HepG2 (cell line): ENCODE results near the gene RAD17. TPM values are rescaled to one million over a fixed set of nuclear protein-coding genes. Genes with fewer than 3 reads are reported as not detected.

Source experiments
- ATF1 ChIP-seq: IDR thresholded peaks from 2 replicates; pipeline ENCODE4 v1.6.1; 2016; ENCODE audit warnings: mild to moderate bottlenecking, control low read depth
- CERS6 ChIP-seq: sonication (generic); formaldehyde crosslinking; IDR thresholded peaks from 2 replicates; pipeline ENCODE4 v1.5.0; 2020; ENCODE audit warnings: missing genetic modification reagents
- E2F2 ChIP-seq: sonication (generic); formaldehyde crosslinking; IDR thresholded peaks from 2 replicates; pipeline ENCODE4 v1.4.0; 2020; ENCODE audit warnings: missing genetic modification reagents, borderline replicate concordance
- ELF3 ChIP-seq: IDR thresholded peaks from 2 replicates; pipeline ENCODE4 v1.6.1; 2016; ENCODE audit warnings: missing genetic modification reagents, missing compliant biosample characterization
- HHEX ChIP-seq: IDR thresholded peaks from 2 replicates; pipeline ENCODE4 v1.6.1; 2016; ENCODE audit warnings: control low read depth
- HINFP ChIP-seq: sonication (generic); formaldehyde crosslinking; IDR thresholded peaks from 2 replicates; pipeline ENCODE4 v1.4.0; 2020; ENCODE audit warnings: low read depth, mild to moderate bottlenecking, missing genetic modification reagents
- HNF4G ChIP-seq, 2 experiments: sonication (generic) in 1 of 2; formaldehyde crosslinking in 1 of 2; IDR thresholded peaks; 2 replicates each; pipeline versions ENCODE4 v1.4.0 to v1.6.1; 2011 to 2020; ENCODE audit warnings: borderline replicate concordance in 2 of 2, low read depth in 2 of 2, mild to moderate bottlenecking in 2 of 2, low read length in 1 of 2, missing genetic modification reagents in 1 of 2, moderate library complexity in 1 of 2
- HNRNPK ChIP-seq: fragments of 200-400 bp; formaldehyde crosslinking; IDR thresholded peaks from 2 replicates; pipeline ENCODE4 v1.6.1; 2018; ENCODE audit warnings: low read length, low read depth, moderate library complexity, mild to moderate bottlenecking; ENCODE audit not compliant: poor library complexity, severe bottlenecking
- NFYB ChIP-seq: sonication (generic); formaldehyde crosslinking; IDR thresholded peaks from 2 replicates; pipeline ENCODE4 v1.4.0; 2020; ENCODE audit warnings: missing genetic modification reagents
- NR2C2 ChIP-seq: sonication (generic); formaldehyde crosslinking; IDR thresholded peaks from 2 replicates; pipeline ENCODE4 v1.4.0; 2020; ENCODE audit warnings: missing genetic modification reagents, mild to moderate bottlenecking, moderate library complexity, borderline replicate concordance
- PAF1 ChIP-seq: IDR thresholded peaks from 2 replicates; pipeline ENCODE4 v1.6.1; 2016; ENCODE audit warnings: missing genetic modification reagents, missing compliant biosample characterization
- SMAD3 ChIP-seq: sonication (generic); formaldehyde crosslinking; IDR thresholded peaks from 2 replicates; pipeline ENCODE4 v1.4.0; 2020; ENCODE audit warnings: missing genetic modification reagents
- ZBTB43 ChIP-seq: sonication (generic); formaldehyde crosslinking; conservative IDR thresholded peaks from 2 replicates; pipeline ENCODE4 v1.4.0; 2020; ENCODE audit warnings: missing genetic modification reagents
- ZFP37 ChIP-seq: sonication (generic); formaldehyde crosslinking; IDR thresholded peaks from 2 replicates; pipeline ENCODE4 v1.4.0; 2020; ENCODE audit warnings: missing genetic modification reagents, borderline replicate concordance
- ZFP82 ChIP-seq: sonication (generic); formaldehyde crosslinking; IDR thresholded peaks from 2 replicates; pipeline ENCODE4 v1.5.1; 2020; ENCODE audit warnings: mild to moderate bottlenecking, missing genetic modification reagents, borderline replicate concordance
- ZNF558 ChIP-seq: sonication (generic); formaldehyde crosslinking; IDR thresholded peaks from 2 replicates; pipeline ENCODE4 v1.9.0; 2022; ENCODE audit warnings: mild to moderate bottlenecking, missing genetic modification reagents, borderline replicate concordance
- ZNF607 ChIP-seq: sonication (generic); formaldehyde crosslinking; IDR thresholded peaks from 2 replicates; pipeline ENCODE4 v1.5.1; 2020; ENCODE audit warnings: missing genetic modification reagents, mild to moderate bottlenecking, borderline replicate concordance
- ZNF768 ChIP-seq: sonication (generic); formaldehyde crosslinking; IDR thresholded peaks from 2 replicates; pipeline ENCODE4 v1.4.0; 2020; ENCODE audit warnings: missing genetic modification reagents
- ZNF879 ChIP-seq: sonication (generic); formaldehyde crosslinking; IDR thresholded peaks from 2 replicates; pipeline ENCODE4 v1.8.1; 2023; ENCODE audit warnings: missing genetic modification reagents
- polyA plus RNA-seq, 8 experiments: library from polyadenylated mRNA; depleted of rRNA in 3 of 8; stranded (reverse) in 7 of 8; unstranded in 1 of 8; fragments of >200 nt; fragmentation: Illumina TruSeq in 4 of 8; extraction: Trizol in 4 of 8; gene quantifications; 2 replicates each; pipeline versions ENCODE4 v1.2.1 to v1.2.3, GENCODE V29; 2011 to 2016; ENCODE audit warnings: low read depth in 4 of 8, missing spikeins in 1 of 8, mixed read lengths in 1 of 8; ENCODE audit not compliant: insufficient read depth in 1 of 8
- total RNA-seq, 5 experiments: library from RNA; depleted of rRNA; stranded (reverse); fragments of >200 nt; fragmentation: Illumina TruSeq; extraction: Trizol; gene quantifications; 2 replicates each; pipeline ENCODE4 v1.2.3, GENCODE V29; 2016; ENCODE audit warnings: low read depth in 1 of 5
- TF ChIP-seq, protein P1 (sequence below): sonication (generic); formaldehyde crosslinking; IDR thresholded peaks from 2 replicates; pipeline ENCODE4 v1.4.0; 2020; ENCODE audit warnings: missing genetic modification reagents, mild to moderate bottlenecking, borderline replicate concordance
- TF ChIP-seq, protein P2 (sequence below): sonication (generic); formaldehyde crosslinking; IDR thresholded peaks from 2 replicates; pipeline ENCODE4 v1.5.0; 2020; ENCODE audit warnings: missing genetic modification reagents, mild to moderate bottlenecking, borderline replicate concordance

RAD17 gene
- total and polyA plus RNA-seq, 2 of the 13 experiments (the other 11 are each of a cell fraction or from before 2014, with no cell fraction given) = 24.0 to 25.9 TPM

- TF ChIP-seq, protein P1, sequence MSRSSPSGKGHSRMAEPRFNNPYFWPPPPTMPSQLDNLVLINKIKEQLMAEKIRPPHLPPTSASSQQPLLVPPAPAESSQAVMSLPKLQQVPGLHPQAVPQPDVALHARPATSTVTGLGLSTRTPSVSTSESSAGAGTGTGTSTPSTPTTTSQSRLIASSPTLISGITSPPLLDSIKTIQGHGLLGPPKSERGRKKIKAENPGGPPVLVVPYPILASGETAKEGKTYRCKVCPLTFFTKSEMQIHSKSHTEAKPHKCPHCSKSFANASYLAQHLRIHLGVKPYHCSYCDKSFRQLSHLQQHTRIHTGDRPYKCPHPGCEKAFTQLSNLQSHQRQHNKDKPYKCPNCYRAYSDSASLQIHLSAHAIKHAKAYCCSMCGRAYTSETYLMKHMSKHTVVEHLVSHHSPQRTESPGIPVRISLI (CRISPR knock-in tag) = peak; percentile 53; the same call in 1 of the 2 replicates
- peak; percentile 70 for TF ChIP-seq HNRNPK
- peak; percentile 56 for TF ChIP-seq NFYB (CRISPR knock-in tag)
- TF ChIP-seq, protein P2, sequence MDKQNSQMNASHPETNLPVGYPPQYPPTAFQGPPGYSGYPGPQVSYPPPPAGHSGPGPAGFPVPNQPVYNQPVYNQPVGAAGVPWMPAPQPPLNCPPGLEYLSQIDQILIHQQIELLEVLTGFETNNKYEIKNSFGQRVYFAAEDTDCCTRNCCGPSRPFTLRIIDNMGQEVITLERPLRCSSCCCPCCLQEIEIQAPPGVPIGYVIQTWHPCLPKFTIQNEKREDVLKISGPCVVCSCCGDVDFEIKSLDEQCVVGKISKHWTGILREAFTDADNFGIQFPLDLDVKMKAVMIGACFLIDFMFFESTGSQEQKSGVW = no peak
- peak; percentile 85; the same call in 1 of the 2 replicates for TF ChIP-seq HINFP (CRISPR knock-in tag)
- no peak for TF ChIP-seq ZNF879 (CRISPR knock-in tag)
- TF ChIP-seq ATF1 = peak; percentile 69
- TF ChIP-seq ZFP37 (CRISPR knock-in tag) = no peak
- no peak for TF ChIP-seq PAF1
- peak; percentile 84; the same call in 1 of the 2 replicates for TF ChIP-seq E2F2 (CRISPR knock-in tag)
- TF ChIP-seq ZNF558 (CRISPR knock-in tag) = no peak
- TF ChIP-seq HHEX (CRISPR knock-in tag) = no peak
- TF ChIP-seq SMAD3 = peak; percentile 86
- TF ChIP-seq ZFP82 = peak; percentile 83; the same call in 1 of the 2 replicates
- TF ChIP-seq ZNF607 (CRISPR knock-in tag) = no peak
- TF ChIP-seq ZBTB43 (CRISPR knock-in tag) = peak; percentile 48; the same call in 1 of the 2 replicates
- TF ChIP-seq NR2C2 (CRISPR knock-in tag) = peak; percentile 95
- TF ChIP-seq ZNF768 = 0 out of 2 replicates have a peak, but pooled peaks have one; percentile 45
- peak; percentile 62 for TF ChIP-seq ELF3 (CRISPR knock-in tag)
- peak; percentile 47 for TF ChIP-seq HNF4G (IDR thresholded peaks at IDR 0.05; ENCODE audit: borderline replicate concordance, low read depth, low read length)
- peak; percentile 90 for TF ChIP-seq HNF4G (CRISPR knock-in tag; IDR thresholded peaks at IDR 0.05; ENCODE audit: borderline replicate concordance, low read depth)
- no peak for TF ChIP-seq CERS6 (CRISPR knock-in tag)
These were observed at the start of gene RAD17, which contains the start of the genes AK6 and TAF9 (continued) for GRCh38 chr5:69369340-69370121.
